ENCODE measurements around the gene ASIC4. TPM values are rescaled to one million over a fixed set of nuclear protein-coding genes. Genes with fewer than 3 reads are reported as not detected.

ASIC4 gene
- total and polyA plus RNA-seq, 2 of the 4 experiments (the other 2 are of a cell fraction): 0.10 TPM; not detected in 1

GRCh38 chr2:219509780-219510511 lies 4.3 kb upstream of the ASIC4 start:
- H4K20me1 ChIP-seq (ENCODE audit: insufficient read depth, low read length): no peaks in the 10 kb centered on the region
- H4K8ac ChIP-seq (ENCODE audit: low read depth in 2 of 2, low read length in 2 of 2): no peak overlapping the region; a peak in 1 of 4 replicates
- H2BK120ac ChIP-seq (ENCODE audit: low read depth, low read length): no peak overlapping the region
- in situ Hi-C loops (cut with MboI; ENCODE audit: low sequenced_read_pairs) (no loop called here), intact Hi-C loops (cut with micrococcal nuclease) (loop anchor here (1.0 kb wide), 1 partner anchor 20 kb away; no protein-coding TSS in a partner anchor), dilution Hi-C loops (cut with HindIII; ENCODE audit: low sequenced_read_pairs, unreplicated experiment) (no loop called here)
- CTCF ChIA-PET: interaction anchor here (0.7 to 2.0 kb wide), 11 partner anchors 9 to 107 kb away, joined by 3 to 28 read pairs (median 5); partner anchors contain the start of gene GMPPA
- no peak overlapping the region for H3K4ac ChIP-seq (ENCODE audit: low read depth, low read length)
- no peak overlapping the region for H3K23ac ChIP-seq (ENCODE audit: low read depth, low read length)
- H3K9me3 ChIP-seq (ENCODE audit: control insufficient read depth, insufficient read depth, low read length): no peaks in the 10 kb centered on the region
- no peak overlapping the region for H2BK20ac ChIP-seq (ENCODE audit: low read depth, low read length)
- peaks cover 46% of the 10 kb centered on the region for H3K27me3 ChIP-seq (ENCODE audit: control insufficient read depth, insufficient read depth, low read length)
- 10% methylated on average over 6 of the region's 26 CpGs; no CpG with 5 or more reads in 1 of the 2 experiments for WGBS, 2 experiments (ENCODE audit: extremely low coverage in 2 of 2, insufficient read length in 1 of 2)
- no peak overlapping the region for H2AK5ac ChIP-seq (ENCODE audit: low read depth, low read length)
- H3K18ac ChIP-seq (ENCODE audit: low read depth, low read length): no peak overlapping the region
- ATAC-seq (ENCODE audit: low read depth) (peak; percentile 85), DNase-seq (peak; percentile 45)
- no peak overlapping the region for H3K14ac ChIP-seq (replicated peaks; ENCODE audit: low read depth, low read length)
- H2AFZ ChIP-seq (replicated peaks; ENCODE audit: low read length, poor library complexity): peak overlapping the region; percentile 75
- BruUV-seq (replicated peaks): no TSS peak
- peak overlapping the region; percentile 26 for H3K4me3 ChIP-seq (ENCODE audit: insufficient read depth, low read depth, low read length)
- peak overlapping the region; percentile 75 for H3K4me2 ChIP-seq (ENCODE audit: low read depth, low read length)
- H3K36me3 ChIP-seq (ENCODE audit: control insufficient read depth, insufficient read depth, low read length): peaks cover 22% of the 10 kb centered on the region
- peak overlapping the region; percentile 25; the same call in 1 of the 2 replicates for H3K9ac ChIP-seq (ENCODE audit: low read depth, low read length)
- no peak overlapping the region for H3K27ac ChIP-seq (ENCODE audit: insufficient read depth, low read length)
- peak overlapping the region; percentile 85 for H2AK9ac ChIP-seq (replicated peaks; ENCODE audit: low read depth, low read length, poor library complexity)
- H2BK15ac ChIP-seq (ENCODE audit: low read depth, low read length): no peak overlapping the region
- H4K91ac ChIP-seq (ENCODE audit: insufficient read depth, low read depth, low read length): no peak overlapping the region
- H2BK5ac ChIP-seq (ENCODE audit: low read depth, low read length, poor library complexity, severe bottlenecking): no peak overlapping the region
- H4K5ac ChIP-seq (ENCODE audit: low read depth, low read length): no peak overlapping the region
- H3K9me1 ChIP-seq (ENCODE audit: insufficient read depth, low read length): no peaks in the 10 kb centered on the region
- peaks cover 8% of the 10 kb centered on the region; the same call in 1 of the 2 replicates for H3K4me1 ChIP-seq (ENCODE audit: control insufficient read depth, insufficient read depth, low read length)
- no peaks in the 10 kb centered on the region for H3K79me1 ChIP-seq (ENCODE audit: low read depth in 1 of 2, low read length in 2 of 2)
- TF ChIP-seq SMC3 (IDR thresholded peaks at IDR 0.05; ENCODE audit: low read depth, low read length) (peak; percentile 30), RAD21 (IDR thresholded peaks at IDR 0.05; ENCODE audit: low read length) (peak; percentile 42), CTCF (conservative IDR thresholded peaks at IDR 0.05; ENCODE audit: low read depth, low read length) (peak; percentile 67), RCOR1 (IDR thresholded peaks at IDR 0.05; ENCODE audit: insufficient replicate concordance, low read length) (no peak), FOS (IDR thresholded peaks at IDR 0.05; ENCODE audit: low read depth, low read length) (no peak), MAZ (IDR thresholded peaks at IDR 0.05; ENCODE audit: borderline replicate concordance, low read depth, low read length) (peak; percentile 70; the same call in 1 of the 2 replicates)
- TF ChIP-seq, protein P1, sequence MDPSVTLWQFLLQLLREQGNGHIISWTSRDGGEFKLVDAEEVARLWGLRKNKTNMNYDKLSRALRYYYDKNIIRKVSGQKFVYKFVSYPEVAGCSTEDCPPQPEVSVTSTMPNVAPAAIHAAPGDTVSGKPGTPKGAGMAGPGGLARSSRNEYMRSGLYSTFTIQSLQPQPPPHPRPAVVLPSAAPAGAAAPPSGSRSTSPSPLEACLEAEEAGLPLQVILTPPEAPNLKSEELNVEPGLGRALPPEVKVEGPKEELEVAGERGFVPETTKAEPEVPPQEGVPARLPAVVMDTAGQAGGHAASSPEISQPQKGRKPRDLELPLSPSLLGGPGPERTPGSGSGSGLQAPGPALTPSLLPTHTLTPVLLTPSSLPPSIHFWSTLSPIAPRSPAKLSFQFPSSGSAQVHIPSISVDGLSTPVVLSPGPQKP (IDR thresholded peaks at IDR 0.05; ENCODE audit: borderline replicate concordance, low read depth, low read length): no peak
- POLR2A ChIA-PET (ENCODE audit: unreplicated experiment): interaction anchor here (0.8 kb wide), 1 partner anchor 11 kb away, joined by 4 read pairs; the partner anchor contains the start of gene GMPPA
- no peak overlapping the region for H3K56ac ChIP-seq (ENCODE audit: extremely low read depth, insufficient read depth, low read length)
